ENCODE data around the gene RETSAT. TPM values are rescaled to one million over a fixed set of nuclear protein-coding genes. Genes with fewer than 3 reads are reported as not detected.

The RETSAT gene
- total RNA-seq, 4 donors from 2014 or later: 257 to 687 (median 392) TPM

DNA sequence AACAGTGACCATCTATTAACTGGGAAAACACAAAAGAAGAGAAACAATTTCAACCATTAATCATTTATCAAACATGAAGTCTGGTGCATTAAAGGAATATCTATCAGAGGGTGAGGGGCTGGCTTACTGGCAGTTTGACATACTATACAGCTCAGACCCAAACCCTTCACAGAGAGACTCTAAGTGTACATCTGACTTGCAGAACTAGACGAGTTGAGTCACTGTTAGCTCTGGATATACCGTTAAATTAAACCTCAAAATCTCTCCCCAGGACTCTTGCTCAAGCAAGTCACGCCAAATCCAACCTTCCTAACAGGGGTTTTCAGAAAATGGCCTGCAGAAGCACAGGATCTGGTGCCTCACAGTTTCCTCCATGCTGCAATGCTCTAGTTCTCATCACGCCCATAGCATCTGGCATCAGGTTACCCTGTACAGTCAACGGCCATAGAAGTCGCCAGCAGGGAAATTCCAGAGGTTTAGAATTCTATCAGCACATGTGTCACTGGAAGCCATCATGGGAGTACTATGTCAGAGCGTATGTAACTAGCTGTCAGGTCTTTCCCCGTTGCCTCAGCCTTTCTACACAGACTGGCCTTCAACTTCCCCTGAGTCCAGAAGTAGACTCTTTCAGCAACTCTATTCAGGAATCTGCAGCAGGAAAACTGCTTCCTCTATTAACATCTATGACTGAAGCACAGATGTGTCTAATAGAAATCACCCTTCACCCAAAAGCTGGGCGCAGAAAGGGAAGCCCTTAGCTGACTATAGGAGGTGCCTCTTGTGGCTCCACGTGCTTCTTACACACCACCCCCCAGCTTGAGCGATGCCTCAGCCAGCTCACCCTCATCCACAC is 35.9 kb downstream of the RETSAT start:
- no peak for TF ChIP-seq CTCF (IDR thresholded peaks at IDR 0.05; ENCODE audit: low read depth)

DNA sequence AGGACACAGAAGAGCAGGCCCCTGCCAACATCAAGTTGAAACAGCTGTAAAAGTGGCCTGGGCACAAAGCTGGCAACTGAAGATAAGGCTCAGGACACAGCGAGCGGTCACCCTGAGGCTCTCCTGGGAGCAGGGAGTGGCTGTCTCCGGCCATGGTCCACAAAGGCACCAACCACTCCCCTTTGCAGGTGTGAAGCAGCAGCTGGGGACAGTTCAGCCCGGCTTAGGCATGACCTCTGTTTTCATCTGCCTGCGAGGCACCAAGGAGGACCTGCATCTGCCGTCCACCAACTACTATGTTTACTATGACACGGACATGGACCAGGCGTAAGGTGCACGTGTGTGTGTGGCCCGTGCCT is 39.5 kb downstream of the RETSAT start:
- TF ChIP-seq CTCF (IDR thresholded peaks at IDR 0.05; ENCODE audit: low read depth): no peak

DNA sequence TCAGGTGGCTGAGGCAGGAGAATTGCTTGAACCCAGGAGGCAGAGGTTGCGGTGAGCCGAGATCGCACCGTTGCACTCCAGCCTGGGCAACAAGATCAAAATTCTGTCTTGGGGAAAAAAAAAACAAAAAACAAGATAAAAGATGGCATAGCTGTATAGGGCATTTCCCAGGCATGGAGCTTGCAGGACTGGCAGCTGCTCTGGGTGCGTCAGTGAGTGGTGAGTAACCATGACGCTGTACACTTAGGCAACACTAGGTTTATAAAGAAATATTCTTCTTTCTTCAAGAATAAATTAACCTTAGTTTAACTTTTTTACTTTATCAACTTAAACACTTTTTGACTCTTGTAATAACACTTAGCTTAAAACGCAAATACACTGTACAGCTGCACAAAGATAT is 41.9 kb downstream of the RETSAT start:
- TF ChIP-seq CTCF (IDR thresholded peaks at IDR 0.05; ENCODE audit: low read depth): no peak

DNA sequence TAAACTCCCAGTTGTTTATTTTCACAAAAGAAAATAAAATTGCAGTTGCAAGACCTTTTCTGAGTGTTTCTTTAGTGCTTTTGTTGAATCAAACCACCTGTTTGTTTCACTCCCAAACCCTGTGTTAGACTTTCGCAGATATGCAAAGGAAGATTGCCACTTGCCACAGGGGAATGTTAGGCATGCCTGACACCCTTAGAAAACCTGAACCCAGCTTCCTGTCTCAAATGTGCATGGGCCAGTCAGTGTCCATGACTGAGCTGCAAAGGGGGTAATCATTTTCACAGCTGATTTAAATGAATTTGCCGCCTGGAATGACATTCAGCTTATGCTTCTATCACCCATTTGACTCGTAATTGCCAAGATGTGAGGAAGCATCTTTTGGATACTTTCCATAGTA is 44.0 kb downstream of the RETSAT start:
- TF ChIP-seq CTCF (IDR thresholded peaks at IDR 0.05; ENCODE audit: low read depth): no peak

- TF ChIP-seq CTCF (IDR thresholded peaks at IDR 0.05; ENCODE audit: low read depth): no peak
Measured at GRCh38 chr2:85309699-85310321, 44.5 kb downstream of the RETSAT start.

DNA sequence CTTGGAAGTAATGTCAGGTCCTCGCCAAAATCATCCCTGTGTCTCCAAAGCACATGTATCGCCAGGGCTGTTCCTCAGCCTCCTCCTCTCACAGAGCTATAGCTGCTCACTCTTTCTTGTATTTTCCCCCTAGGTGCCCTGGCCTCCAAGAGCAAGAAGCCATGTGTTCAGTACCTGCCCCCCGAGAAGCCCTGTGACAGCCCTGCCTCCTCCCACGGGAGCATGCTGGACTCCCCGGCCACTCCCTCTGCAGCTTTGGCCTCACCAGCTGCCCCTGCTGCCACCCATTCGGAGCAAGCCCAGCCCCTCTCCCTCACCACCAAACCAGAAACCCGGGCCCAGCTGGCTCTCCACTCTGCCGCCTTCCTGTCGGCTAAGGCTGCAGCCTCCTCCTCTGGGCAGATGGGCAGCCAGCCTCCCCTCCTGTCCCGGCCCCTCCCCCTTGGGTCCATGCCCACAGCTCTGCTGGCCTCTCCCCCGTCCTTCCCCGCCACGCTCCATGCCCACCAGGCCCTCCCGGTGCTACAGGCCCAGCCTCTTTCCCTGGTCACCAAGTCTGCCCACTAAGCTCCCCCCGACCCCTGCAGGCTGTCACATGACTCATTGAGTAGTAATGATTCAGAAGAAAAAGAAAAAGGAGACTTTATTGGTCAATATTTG is 45.3 kb downstream of the RETSAT start:
- no peak for TF ChIP-seq CTCF (IDR thresholded peaks at IDR 0.05; ENCODE audit: low read depth)

- TF ChIP-seq CTCF (IDR thresholded peaks at IDR 0.05; ENCODE audit: low read depth): no peak
Measured at GRCh38 chr2:85308201-85308600, 46.1 kb downstream of the RETSAT start.

Data from subcutaneous adipose tissue (tissue), 4 donors.